Measurements from ENCODE around the gene CDK14. TPM values are rescaled to one million over a fixed set of nuclear protein-coding genes. Genes with fewer than 3 reads are reported as not detected.

CDK14 gene
- total RNA-seq = 10 to 100 TPM in 1 of 2 donors, 1 to 10 TPM in 1; 8.7 to 13.4 TPM
- polyA plus RNA-seq (2013, experiment 1 of 2) = 27.6 TPM
- polyA plus RNA-seq (2013, experiment 2 of 2) = 31.1 TPM
- long read RNA-seq, experiment 1, full-length matches to known transcripts = 1 of 1 reads
- long read RNA-seq, experiment 1, partial matches to known transcripts = 0 of 1 reads
- long read RNA-seq, experiment 1, other reads (novel, unspliced or antisense) = 0 of 1 reads
- long read RNA-seq, experiment 2, full-length matches to known transcripts = 4 of 15 reads
- long read RNA-seq, experiment 2, partial matches to known transcripts = 4 of 15 reads
- long read RNA-seq, experiment 2, other reads (novel, unspliced or antisense) = 7 of 15 reads
- long read RNA-seq, experiment 3, full-length matches to known transcripts = 1 of 3 reads
- long read RNA-seq, experiment 3, partial matches to known transcripts = 0 of 3 reads
- long read RNA-seq, experiment 3, other reads (novel, unspliced or antisense) = 2 of 3 reads
- long read RNA-seq, experiment 4, partial matches to known transcripts = 3 of 5 reads
- long read RNA-seq, experiment 4, other reads (novel, unspliced or antisense) = 2 of 5 reads

- peaks cover 24% of the 10 kb centered on the region for H3K4me1 Mint-ChIP-seq
- Histone ChIP-seq H3K27me3 (ENCODE audit: control insufficient read depth, insufficient read depth, low read length, poor library complexity, severe bottlenecking) (peaks cover 16% of the 10 kb centered on the region), H3K4me3 (ENCODE audit: low read length) (peak within 1 kb of the TSS; percentile 84), H3K36me3 (ENCODE audit: control insufficient read depth, insufficient read depth, low read length) (no peaks in the 10 kb centered on the region), H3K27ac (ENCODE audit: low read depth, low read length) (peak within 1 kb of the TSS; percentile 87), H3K9ac (ENCODE audit: extremely low read depth, low read length, poor library complexity, severe bottlenecking) (peak within 1 kb of the TSS; percentile 55), H3K4me1 (ENCODE audit: control insufficient read depth, insufficient read depth, low read length) (peaks cover 2% of the 10 kb centered on the region), H3K9me3 (ENCODE audit: control insufficient read depth, low read length) (no peaks in the 10 kb centered on the region)
- H3K4me3 Mint-ChIP-seq = peak within 1 kb of the TSS; percentile 78
- peaks cover 22% of the 10 kb centered on the region for H3K27me3 Mint-ChIP-seq (ENCODE audit: insufficient read depth)
- peak within 1 kb of the TSS; percentile 85 for H3K27ac Mint-ChIP-seq
- no peaks in the 10 kb centered on the region for H3K9me3 Mint-ChIP-seq
- H3K36me3 Mint-ChIP-seq (ENCODE audit: low read depth) = no peaks in the 10 kb centered on the region
- DNase-seq = peak; percentile 92
- WGBS, 2 experiments (ENCODE audit: insufficient coverage in 1 of 2, insufficient read length in 1 of 2) = 1 to 2% methylated on average over 8 to 118 of the region's 118 CpGs
- peak; percentile 67 for TF ChIP-seq CTCF (conservative IDR thresholded peaks at IDR 0.05)
These were observed at the start of gene CDK14 for GRCh38 chr7:90595801-90596670. TSS of gene CDK14 (plus strand) at chr7:90596321. CDS start at chr7:90596628, 307 bp downstream.

DNA sequence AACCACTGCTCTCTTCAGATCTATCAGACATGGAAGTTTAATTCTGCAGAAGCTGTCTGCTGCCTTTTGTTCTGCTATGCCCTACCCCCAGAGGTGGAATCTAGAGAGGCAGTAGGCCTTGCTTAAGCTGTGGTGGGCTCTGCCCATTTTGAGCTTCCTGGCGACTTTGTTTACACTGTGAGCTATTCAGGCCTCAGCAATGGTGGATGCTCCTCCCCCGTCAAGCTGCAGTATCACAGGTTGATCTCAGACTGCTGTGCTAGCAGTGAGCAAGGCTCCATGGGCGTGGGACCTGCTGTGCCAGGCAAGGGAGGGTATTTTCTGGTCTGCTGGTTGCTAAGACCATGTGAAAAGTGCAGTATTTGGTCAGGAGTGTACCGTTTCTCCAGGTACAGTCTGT, 45.1 kb upstream of the CDK14 start:
- no peaks in the 10 kb centered on the region for H3K27me3 ChIP-seq (ENCODE audit: control insufficient read depth, insufficient read depth, low read length, poor library complexity, severe bottlenecking)
- no peak overlapping the region for H3K4me3 ChIP-seq (ENCODE audit: low read length)
- no peaks in the 10 kb centered on the region for H3K36me3 ChIP-seq (ENCODE audit: control insufficient read depth, insufficient read depth, low read length)
- peak overlapping the region; percentile 44 for H3K27ac Mint-ChIP-seq
- H3K36me3 Mint-ChIP-seq (ENCODE audit: low read depth) = no peaks in the 10 kb centered on the region
- no peak overlapping the region for H3K9ac ChIP-seq (ENCODE audit: extremely low read depth, low read length, poor library complexity, severe bottlenecking)
- no peak for TF ChIP-seq CTCF (conservative IDR thresholded peaks at IDR 0.05)
- no peaks in the 10 kb centered on the region for H3K9me3 Mint-ChIP-seq
- peaks cover 8% of the 10 kb centered on the region for H3K4me1 ChIP-seq (ENCODE audit: control insufficient read depth, insufficient read depth, low read length)
- no peaks in the 10 kb centered on the region for H3K27me3 Mint-ChIP-seq (ENCODE audit: insufficient read depth)
- peak; percentile 79 for DNase-seq
- H3K9me3 ChIP-seq (ENCODE audit: control insufficient read depth, low read length) = no peaks in the 10 kb centered on the region
- peaks cover 11% of the 10 kb centered on the region for H3K4me1 Mint-ChIP-seq
- no peak overlapping the region for H3K4me3 Mint-ChIP-seq
- H3K27ac ChIP-seq (ENCODE audit: low read depth, low read length) = no peak overlapping the region
- 55 to 64% methylated on average over 3 to 4 of the region's 4 CpGs for WGBS, 2 experiments (ENCODE audit: insufficient coverage in 1 of 2, insufficient read length in 1 of 2)

DNA sequence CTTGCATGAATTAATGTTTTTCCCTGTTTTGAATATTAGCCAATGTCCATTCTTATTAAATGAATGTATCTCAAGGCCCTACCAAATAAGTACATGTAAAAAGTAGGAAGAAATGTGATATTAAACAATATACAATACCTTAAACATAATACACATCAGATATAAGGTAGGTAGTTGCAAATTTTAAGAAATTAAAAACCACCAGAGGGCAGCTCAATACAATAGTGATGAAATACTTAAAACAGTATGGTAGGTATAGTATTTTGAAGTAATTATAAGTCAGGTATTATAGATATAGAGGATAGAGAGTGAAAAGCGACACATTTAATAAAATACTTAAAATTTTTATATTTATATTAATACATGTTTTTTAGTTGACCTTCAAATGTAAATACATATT, 43.6 kb upstream of the CDK14 start:
- H3K4me3 ChIP-seq (ENCODE audit: low read length) = no peak overlapping the region
- TF ChIP-seq CTCF (conservative IDR thresholded peaks at IDR 0.05) = peak; percentile 49
- no peak for DNase-seq
- no peak overlapping the region for H3K27ac ChIP-seq (ENCODE audit: low read depth, low read length)
- peaks cover 8% of the 10 kb centered on the region for H3K4me1 ChIP-seq (ENCODE audit: control insufficient read depth, insufficient read depth, low read length)
- peaks cover 1% of the 10 kb centered on the region for H3K27me3 Mint-ChIP-seq (ENCODE audit: insufficient read depth)
- H3K4me1 Mint-ChIP-seq = peaks cover 11% of the 10 kb centered on the region
- no peak overlapping the region for H3K9ac ChIP-seq (ENCODE audit: extremely low read depth, low read length, poor library complexity, severe bottlenecking)
- no peaks in the 10 kb centered on the region for H3K27me3 ChIP-seq (ENCODE audit: control insufficient read depth, insufficient read depth, low read length, poor library complexity, severe bottlenecking)
- H3K27ac Mint-ChIP-seq = no peak overlapping the region
- H3K36me3 Mint-ChIP-seq (ENCODE audit: low read depth) = no peaks in the 10 kb centered on the region
- no peaks in the 10 kb centered on the region for H3K36me3 ChIP-seq (ENCODE audit: control insufficient read depth, insufficient read depth, low read length)
- H3K9me3 ChIP-seq (ENCODE audit: control insufficient read depth, low read length) = no peaks in the 10 kb centered on the region
- H3K4me3 Mint-ChIP-seq = no peak overlapping the region
- no peaks in the 10 kb centered on the region for H3K9me3 Mint-ChIP-seq
- WGBS, 2 experiments (ENCODE audit: insufficient coverage in 1 of 2, insufficient read length in 1 of 2) = no CpG with 5 or more reads among the region's 1 CpG
